ENCODE results near the gene EPN2.
"Not testable (repeated sequence)": the region's sequence is repeated elsewhere in the genome, so short reads cannot be mapped to it uniquely, and the experiment has no call there.

The EPN2 gene

DNA sequence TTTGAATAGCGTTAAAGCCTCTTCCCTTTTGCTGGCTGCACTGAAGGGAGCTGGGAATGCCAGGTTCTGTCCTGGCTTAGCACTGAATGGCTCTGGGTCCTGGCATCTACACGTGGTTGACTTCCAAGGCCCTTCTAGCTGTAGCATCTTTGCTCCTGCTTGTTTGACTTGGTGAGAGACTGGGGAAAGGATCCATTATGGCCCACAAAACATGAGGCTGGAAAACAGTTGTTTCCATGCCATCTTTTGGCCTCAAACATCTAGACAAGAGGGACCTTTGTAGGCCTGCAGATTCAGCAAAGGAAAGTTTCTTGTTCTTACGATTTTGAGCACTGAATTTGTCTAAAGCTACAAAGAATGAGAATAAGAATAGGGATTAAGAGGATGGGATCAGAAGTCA lies 32.5 kb downstream of the EPN2 start:
- no peak for DNase-seq

DNA sequence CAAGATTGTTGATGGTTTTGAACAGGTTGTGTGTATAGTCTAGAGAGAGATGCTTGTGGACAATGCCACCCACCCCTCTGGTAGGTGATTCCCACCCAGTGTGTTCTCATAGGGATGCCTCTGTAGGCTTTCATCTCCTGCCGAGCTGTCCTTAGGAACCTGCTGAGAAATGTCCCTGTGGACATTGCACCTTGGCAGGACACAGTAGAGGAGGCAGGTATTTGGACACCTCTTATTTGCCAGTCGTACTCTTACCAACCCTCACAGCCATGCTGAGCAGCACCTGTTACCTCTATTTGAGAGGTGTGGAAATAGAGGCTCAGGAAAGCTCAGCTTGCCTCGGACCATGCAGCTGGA lies 33.2 kb downstream of the EPN2 start:
- DNase-seq, result no peak

DNA sequence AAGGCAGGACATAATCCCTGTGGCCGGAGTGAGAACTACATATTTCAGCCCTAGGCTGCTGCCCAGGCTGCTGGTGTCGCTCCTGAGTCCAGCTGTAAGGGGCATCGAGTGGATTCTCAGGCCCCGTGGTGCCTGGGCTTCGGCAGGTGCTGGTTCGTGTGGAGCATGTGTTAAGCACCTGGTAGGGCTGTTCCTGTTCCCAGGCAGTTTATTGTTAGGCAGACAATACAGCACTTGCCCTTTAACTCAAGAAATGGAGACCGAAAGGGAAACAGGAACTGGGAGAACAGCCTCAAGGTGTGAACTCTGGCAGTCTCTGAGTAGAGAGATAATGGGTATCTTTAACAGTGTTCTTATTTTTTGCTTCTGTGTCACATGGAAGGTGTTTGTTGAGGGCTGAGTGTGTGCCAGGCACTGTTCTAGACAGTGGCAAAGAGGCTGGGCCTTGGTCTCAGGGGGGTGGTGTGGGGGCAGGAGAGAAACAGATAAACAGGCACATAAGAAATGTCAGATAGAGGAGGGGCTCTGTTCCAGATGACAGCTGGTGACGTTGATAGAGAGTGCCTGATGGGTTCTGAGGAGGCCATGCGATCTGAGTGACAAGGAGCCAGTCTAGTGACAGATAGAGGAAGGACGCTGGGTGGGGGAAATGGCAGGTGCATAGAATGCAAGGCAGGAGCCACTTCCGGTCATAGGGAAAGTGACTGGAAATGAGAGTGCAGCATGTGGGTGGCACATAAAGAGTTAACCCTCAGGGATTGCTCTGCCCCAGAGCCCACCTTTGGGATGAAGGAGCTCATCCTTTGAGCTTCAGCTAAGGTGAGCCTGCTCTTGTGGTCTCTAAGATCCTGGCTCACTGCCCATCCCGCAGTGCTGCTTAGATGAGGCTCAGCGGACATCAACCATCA lies 33.8 kb downstream of the EPN2 start:
- DNase-seq, result no peak

DNA sequence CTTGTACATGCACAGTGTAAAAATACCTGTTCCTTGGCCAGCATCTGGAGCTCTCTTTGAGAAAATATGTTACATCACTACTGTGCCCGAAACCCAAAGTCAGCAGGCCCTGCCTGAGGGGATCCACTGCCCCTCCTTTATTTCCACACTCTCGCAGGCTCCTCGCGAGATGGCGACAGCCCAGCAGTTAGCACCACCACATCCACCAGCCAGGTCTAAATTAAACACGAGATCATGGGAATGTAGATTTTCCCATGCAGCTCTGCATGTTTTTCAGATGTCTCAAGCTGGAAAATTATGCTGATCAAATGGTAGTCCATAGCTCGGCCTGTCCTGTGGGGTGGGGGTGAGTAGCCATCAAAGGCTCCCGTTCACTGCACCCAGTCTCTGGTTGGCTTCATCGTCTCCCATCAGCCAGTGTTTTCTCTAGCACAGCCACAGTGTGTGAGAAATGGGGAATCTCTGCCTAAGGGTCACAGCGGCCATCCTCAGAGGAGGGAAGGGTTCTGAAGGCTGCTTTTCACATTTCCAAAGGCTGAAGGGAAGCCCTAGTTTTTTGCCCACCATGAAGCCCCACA lies 34.7 kb downstream of the EPN2 start:
- DNase-seq, result no peak

DNA sequence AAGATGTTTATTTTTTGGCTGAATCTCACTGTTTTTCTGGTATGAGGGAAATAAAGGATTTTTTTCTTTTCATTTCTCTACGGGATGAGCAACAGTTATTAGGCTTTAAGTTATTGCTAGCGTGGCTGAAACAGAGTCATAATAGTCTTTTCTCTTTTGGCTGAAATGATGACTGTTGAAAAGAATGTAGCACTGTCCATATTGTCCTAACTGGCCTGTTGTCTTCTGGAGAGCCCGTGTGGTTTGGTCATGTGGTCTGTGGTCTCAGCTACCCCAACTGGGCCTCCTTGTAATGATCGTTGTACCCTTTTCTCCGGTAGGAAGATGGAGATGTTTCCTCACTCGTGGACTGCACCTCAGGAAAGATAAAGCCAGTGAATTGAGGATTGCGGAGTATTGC lies 36.6 kb downstream of the EPN2 start:
- DNase-seq, result no peak

DNA sequence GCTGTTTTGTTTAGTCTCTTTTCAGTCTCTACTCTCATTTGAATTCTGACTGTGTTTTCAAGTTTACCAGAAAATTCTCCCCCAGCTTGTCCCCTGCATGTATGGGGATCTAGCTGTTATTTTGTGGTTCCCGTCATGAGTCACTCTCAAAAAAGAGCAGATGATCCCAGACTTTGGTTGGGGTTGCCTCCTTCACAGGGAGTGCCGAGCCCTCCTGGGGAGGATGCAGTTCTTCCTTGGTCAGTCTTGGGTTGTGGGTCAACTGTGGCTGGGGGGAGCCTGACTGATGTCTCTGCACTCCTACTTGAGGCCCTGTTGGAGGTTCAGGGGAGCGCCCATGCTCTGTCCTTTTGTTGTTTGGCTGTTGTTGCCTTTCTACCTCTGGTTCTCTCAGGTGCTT lies 37.7 kb downstream of the EPN2 start:
- no peak for DNase-seq

DNA sequence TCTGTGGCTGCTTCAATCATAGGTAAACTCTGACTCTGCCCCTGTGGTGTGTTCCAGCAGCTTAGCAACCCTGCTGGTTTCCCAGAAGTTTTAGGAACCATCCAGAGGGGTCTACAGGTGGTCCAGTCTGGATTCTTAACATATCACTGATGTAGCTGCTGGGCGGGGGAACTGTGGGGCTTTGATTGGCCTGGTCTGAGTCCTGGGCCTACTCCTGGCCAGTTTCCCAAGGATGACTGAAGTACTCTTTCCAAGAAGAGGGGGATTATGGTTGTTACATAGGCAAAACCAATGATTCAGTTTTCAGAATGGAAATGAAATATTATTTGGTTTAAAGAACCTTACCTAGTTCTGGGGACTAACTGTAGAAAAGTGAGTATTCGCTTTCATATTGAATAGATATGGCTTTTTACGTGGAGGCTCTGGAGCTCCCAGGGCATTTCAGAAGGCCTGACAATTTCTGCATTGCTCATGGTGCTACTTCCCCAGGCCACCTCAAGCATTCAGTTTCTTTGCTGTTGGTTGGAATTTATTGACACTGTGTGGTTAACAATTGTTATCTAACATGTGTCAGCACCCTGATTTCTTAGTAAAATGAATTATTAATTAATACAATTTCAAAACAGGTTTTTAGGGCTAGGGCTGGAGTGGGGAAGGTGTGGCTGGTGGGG lies 38.4 kb downstream of the EPN2 start:
- no peak for DNase-seq

DNA sequence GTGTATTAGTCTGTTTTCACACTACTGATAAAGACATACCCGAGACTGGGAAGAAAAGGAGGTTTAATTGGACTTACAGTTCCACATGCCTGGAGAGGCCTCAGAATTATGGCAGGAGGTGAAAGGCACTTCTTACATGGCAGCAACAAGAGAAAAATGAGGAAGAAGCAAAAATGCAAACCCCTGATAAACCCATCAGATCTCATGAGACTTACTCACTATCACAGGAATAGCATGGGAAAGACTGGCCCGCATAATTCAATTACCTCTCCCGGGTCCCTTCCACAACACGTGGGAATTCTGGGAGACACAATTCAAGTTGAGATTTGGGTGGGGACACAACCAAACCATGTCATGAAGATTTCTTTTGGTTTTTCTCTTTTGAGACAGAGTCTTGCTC lies 41.1 kb downstream of the EPN2 start:
- DNase-seq, result not testable (repeated sequence)

DNA sequence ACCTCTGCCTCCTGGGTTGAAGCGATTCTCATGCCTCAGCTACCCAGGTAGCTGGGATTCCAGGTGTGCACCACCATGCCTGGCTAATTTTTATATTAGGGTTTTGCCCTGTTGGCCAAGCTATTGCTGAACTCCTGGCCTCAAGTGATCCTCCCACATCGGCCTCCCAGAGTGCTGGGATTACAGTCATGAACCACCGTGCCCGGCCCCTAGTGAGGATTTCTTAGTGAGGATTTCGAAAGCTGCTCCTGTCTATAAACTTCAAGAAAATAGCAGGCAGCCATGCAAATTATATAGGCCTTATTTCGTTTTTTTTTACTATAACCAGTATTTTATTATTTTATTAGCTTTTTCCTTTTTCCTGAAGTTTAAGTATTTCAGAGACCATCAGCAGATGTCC lies 41.6 kb downstream of the EPN2 start:
- no peak for DNase-seq

DNA sequence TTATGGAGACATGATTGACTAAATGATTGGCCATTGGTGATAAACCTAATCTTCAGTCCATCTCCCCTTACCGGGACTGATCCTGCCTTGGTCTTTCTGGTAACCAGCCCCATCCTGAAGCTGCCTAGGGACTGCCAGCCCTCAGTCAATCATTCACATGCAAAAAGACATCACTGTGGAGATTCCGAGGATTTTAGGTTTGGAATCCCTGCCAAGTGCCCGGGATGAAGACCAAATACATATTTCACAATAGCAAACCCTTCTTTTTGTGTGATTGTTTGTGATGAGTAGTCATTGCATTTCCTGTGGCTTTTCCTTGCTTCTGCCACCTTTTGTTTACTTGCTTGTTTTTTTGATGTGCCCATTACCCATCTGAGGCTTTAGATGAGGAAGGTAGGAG lies 44.0 kb downstream of the EPN2 start:
- no peak for DNase-seq

DNA sequence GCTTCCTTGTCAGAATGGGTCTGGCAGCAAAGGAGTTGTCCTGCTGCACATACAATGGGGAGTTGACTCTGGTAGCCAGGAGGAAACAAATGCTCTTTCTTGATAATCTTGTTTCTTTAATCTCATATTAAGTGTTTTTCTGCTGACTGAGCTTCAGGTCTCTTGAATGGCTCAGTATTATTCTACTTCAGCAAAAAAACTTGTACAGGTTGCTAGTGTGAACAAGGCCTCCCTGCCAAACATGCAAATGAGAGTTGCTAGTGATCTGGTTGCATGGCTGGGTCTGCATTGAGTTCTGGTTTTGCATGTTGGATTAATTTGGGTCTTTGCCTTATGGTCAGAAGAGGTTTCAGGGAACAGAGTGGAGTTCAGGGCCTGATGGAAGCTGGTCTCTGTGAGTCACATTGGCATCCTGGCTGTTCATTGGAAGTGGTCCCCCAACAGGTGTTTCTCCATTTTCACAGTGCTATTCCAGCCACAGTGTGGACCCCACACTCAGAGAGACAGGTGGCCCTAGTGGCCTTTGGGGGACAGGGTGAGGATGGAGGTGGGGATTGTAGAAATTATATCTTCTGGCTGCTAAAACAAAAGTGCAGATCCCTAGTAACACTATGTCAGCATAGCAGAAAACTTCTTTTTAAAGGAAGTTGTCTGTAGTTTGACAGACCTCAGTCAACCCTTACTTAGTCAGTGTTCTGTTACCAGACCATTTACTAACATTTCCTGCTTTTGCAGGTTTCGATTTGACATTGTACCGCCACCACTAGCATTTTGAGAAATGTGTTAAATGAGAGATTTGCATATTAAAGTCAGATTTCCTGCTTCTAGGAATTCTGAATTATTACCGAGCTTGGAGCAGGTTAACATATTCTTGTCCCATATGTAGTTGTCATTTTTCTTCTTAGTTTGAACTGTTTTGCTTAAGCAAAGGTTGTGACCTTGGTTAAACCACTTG lies 47.1 kb downstream of the EPN2 start:
- DNase-seq, result no peak

DNA sequence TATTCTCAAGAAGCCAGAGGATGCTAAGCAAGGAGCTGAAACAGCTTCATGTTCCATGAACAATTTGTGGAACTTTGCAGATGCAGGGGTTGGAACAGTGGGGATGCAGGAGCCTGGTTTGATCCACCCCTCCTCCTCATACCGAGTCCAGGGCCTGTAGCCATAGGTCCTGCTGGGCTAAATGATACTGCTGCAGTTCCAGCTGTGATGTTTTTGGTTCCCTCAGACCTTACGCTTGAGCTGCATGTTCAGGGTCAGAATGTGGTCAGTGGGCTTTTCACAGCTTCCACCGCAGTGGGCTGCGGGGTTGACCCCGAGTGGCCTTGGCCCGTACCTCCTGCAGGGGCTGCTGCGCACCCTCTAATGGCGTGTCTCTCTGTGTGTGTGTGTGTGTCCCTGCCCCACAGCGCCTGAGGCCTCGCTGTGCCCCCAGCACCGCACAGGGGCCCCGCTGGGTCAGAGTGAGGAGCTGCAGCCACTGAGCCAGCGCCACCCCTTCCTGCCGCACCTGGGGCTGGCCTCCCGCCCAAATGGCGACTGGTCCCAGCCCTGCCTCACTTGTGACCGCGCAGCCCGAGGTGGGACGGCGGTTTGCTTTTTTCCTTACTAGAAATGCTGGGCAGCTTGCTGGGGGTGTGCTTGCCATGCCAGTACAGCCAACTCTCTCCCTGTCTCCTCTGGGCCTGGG lies 48.2 kb downstream of the EPN2 start:
- no peak for DNase-seq

DNA sequence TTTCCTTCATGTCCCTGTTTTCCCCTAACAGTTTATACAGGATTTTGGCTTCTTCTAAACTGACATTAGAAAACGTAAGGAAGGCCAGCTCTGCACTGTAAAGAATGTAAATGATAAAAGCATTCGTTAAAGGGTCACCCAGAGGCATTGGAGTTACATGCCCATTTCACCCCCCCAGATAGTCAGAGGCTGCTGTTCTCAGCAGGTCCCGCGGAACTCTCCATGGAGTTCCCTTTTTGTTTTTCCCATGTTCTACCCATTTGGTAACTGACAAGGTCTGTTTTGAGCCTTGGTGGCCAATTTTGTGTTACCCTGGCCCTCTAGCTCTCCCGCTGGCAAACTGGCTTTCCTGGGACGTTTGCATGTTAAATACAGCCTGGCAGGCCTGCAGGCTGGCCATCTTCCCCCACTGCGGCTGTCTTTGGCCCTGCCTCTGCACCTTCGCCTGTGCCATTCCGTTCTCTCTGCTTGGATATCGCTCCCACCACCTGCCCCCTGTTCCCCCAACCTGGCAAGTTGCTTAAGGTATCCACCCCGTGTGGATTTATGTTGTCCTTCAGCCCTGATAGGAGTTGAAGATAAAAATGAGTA lies 49.7 kb downstream of the EPN2 start:
- no peak for DNase-seq

DNA sequence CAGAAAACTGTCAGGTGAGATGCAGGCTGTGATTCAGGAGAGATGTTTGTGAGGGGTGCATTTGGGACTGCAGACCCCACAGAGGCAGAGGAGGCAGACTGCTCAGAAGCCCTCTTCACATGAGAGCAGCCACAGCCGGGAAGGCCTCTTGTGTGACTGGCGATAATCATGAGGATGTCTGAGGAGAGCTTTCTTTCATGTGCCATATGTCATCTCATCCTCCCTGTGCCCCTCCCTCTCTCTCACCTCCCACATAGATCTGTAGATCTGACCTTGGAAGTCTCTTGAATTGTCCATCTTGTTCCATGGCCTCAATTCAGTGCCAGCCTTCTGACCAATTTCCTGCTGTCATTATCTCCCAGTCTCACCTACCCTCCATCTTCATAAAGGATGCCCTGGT lies 50.5 kb downstream of the EPN2 start:
- no peak for DNase-seq

DNA sequence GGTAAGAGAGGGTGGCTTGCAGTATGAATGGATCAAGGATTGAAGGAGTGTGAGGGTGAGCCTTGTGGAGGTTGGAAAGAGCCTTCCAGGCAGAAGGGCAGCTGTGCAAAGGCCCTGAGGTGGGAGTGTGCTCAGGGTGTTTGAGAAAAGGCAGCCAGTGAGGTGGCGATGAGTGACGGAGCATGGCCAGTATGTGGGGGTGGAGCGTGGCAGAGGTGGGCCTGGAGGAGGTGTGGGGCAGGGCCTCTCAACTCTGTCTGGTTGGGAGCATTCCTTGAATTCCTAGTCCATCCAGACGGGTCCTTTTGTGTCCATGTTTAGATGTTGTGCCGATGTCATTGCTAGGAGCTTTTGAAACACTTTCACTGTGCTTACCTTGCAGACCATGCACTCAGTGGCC lies 51.3 kb downstream of the EPN2 start:
- DNase-seq, result no peak

DNA sequence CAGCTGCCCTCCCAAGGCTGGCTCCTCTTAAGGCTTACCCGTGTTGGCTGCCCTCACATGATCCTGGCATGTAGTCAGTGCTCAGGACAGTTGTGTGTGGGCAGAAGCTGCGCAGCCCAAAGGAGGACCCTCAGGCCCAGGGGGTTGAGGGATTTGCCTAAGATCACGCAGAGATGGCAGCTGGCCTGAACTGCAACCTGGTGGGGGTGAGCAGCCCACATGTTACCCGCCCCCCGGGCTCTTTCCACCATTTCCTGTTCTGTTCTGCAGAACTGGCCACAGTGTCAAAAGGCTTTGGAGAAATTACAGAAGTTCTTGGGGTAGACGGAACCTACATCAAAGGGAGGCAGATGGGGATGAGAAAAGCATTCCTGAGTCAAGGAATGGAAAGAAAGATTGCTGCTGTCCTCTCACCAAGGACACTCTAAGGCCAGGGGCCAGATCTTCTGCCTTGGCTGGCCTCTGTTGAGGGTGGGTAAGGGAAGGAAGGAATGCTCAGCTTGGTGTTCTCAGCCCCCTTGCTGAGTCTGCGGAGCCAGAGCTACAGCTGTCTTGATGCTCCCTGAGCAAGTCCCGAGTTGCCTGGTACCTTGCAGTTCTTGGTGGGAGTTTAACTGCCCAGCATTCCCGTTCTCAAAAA lies 53.0 kb downstream of the EPN2 start:
- DNase-seq, result no peak

DNA sequence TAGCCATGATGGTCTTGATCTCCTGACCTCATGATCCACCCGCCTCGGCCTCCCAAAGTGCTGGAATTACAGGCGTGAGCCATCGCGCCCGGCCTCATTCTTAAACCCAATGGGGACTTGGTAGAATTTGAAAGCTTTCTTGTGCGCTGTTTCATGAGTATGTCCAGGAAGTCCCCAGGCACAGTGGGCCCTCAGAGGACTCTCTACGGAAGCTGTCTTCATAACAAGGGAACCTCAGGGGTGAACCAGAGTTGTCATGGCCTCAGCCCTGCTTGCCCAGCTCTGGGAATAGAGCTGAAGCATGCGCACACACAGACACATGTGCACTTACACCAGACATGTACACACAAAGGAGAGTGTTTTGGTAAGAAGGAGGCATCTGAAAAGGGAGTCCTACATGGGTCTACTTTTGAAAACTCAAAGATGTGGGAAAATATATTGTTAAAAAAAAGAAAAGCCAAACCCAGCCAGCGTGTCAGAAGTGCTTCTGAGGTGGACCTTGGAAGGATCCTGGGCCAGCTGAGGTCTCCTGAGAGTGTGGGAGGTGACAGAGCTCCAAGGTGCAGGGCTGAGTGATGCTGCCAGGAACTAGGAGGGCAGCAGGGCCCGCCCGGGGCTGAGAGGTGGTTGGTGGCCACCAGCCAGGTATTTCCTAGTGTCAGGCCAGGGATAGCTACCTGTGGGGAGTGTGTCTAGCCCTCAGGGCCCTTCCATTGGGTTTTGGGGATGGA lies 54.6 kb downstream of the EPN2 start:
- DNase-seq, result no peak

DNA sequence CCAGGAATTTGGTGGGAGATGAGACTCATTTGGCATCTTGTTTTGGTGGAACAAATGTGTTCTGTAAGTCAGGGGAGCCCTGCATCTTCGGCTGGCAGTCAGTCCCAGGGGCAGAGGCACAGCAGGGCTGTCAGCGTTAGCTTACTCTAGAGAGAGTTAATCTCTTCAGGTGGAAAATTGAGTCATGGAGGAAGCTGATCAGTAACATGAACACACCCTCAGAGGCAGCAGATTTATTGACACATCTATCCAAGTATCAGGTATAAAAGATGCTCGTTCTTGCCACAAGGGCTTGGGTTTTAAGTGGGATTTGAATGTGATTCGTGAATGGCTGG lies 55.2 kb downstream of the EPN2 start:
- DNase-seq, result no peak

DNA sequence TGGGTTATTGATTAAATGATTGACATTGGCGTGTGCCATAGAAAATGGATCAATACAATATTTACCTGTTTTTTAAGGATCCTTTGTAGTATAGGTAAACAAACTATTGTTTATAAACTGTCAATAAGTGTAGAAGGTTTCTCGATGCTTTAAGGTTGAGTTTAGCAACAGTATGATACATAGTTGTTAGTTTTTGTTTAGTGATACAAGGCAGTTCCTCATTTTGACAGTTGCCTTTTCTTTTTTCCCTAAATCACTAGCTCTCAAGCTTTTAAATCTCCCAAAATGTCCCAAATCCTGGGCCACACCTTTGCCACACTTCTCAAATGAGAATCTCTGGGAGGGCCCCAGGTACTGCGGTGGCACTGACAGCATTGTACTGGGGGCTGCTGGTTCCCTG lies 57.3 kb downstream of the EPN2 start:
- DNase-seq, result no peak

DNA sequence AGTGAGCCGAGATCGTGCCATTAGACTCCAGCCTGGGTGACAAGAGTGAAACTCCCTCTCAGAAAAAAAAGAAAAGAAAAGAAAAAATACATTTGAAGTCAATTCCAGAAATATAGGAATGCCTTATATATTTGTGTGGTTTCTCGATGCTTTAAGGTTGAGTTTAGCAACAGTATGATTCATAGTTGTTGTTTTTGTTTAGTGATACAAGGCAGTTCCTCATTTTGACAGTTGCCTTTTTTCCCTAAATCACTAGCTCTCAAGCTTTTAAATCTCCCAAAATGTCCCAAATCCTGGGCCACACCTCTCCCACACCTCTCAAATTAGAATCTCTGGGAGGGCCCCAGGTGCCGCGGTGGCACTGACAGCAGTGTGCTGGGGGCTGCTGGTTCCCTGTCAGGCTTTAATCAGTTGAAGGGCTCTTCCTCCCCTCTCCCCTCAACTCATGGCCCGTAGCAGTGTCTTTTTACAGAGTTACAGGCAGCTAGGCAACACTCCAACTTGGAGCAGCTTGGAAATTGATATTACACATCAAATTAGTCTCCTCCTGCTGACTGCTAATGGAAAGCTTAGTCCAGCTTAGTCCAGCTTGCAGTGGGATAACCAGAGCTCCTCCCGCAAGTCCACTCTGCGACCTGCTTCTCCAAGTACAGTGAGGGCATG lies 58.4 kb downstream of the EPN2 start:
- no peak for DNase-seq
